ENCODE data around the gene EIF2S1. TPM values are rescaled to one million over a fixed set of nuclear protein-coding genes. Genes with fewer than 3 reads are reported as not detected.
"Not testable (repeated sequence)": the region's sequence is repeated elsewhere in the genome, so short reads cannot be mapped to it uniquely, and the experiment has no call there.

EIF2S1 gene
- total RNA-seq, 3 donors from 2014 or later (not counting 1 experiment from before 2014, with no cell fraction given): 31.6 to 37.7 (median 33.2) TPM

DNA sequence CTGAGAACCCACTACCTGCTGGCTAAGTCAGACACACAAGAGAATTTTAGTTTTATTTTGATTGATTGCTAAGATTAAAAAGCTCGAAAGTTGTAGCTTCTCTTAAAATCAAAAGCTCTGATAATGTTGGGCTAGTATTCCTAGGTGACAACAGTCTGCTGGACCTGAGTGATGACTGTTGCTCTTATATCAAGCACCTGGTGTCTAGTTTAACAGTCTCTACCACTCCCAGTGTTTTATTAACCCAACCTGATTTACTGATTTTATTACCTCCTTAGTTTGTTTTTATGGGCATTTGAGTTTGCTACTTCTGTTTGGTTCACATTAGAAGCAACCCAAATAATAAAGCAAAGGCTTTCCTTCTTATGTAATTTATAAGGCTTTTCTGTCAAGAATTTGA is 42.3 kb upstream of the EIF2S1 start:
- no peaks in the 10 kb centered on the region for H3K9me3 ChIP-seq (ENCODE audit: control insufficient read depth, insufficient read depth, low read length)
- H3K4me3 ChIP-seq (ENCODE audit: low read length): no peak overlapping the region
- peaks cover 20% of the 10 kb centered on the region for H3K36me3 ChIP-seq (ENCODE audit: control insufficient read depth, insufficient read depth, low read length)
- Mint-ChIP-seq H3K27me3 (ENCODE audit: low read depth in 2 of 2) (no peaks in the 10 kb centered on the region), H3K4me1 (no peaks in the 10 kb centered on the region), H3K36me3 (no peaks in the 10 kb centered on the region), H3K27ac (no peak overlapping the region), H3K4me3 (no peak overlapping the region), H3K9me3 (no peaks in the 10 kb centered on the region)
- no peaks in the 10 kb centered on the region for H3K4me1 ChIP-seq (ENCODE audit: control insufficient read depth, insufficient read depth, low read length)
- no peak overlapping the region for H3K27ac ChIP-seq (ENCODE audit: low read length)
- no peak for DNase-seq
- WGBS (ENCODE audit: insufficient coverage): 91% methylated on average over 1 of the region's 1 CpG
- no peaks in the 10 kb centered on the region for H3K27me3 ChIP-seq (ENCODE audit: control insufficient read depth, insufficient read depth, low read length)
- TF ChIP-seq, protein P1, sequence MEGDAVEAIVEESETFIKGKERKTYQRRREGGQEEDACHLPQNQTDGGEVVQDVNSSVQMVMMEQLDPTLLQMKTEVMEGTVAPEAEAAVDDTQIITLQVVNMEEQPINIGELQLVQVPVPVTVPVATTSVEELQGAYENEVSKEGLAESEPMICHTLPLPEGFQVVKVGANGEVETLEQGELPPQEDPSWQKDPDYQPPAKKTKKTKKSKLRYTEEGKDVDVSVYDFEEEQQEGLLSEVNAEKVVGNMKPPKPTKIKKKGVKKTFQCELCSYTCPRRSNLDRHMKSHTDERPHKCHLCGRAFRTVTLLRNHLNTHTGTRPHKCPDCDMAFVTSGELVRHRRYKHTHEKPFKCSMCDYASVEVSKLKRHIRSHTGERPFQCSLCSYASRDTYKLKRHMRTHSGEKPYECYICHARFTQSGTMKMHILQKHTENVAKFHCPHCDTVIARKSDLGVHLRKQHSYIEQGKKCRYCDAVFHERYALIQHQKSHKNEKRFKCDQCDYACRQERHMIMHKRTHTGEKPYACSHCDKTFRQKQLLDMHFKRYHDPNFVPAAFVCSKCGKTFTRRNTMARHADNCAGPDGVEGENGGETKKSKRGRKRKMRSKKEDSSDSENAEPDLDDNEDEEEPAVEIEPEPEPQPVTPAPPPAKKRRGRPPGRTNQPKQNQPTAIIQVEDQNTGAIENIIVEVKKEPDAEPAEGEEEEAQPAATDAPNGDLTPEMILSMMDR (IDR thresholded peaks at IDR 0.05): no peak
- intact Hi-C loops (cut with micrococcal nuclease): no loop called here
- ATAC-seq: no peak

- Histone ChIP-seq H3K27ac (ENCODE audit: low read length) (no peak overlapping the region), H3K4me3 (ENCODE audit: low read length) (no peak overlapping the region), H3K4me1 (ENCODE audit: control insufficient read depth, insufficient read depth, low read length) (no peaks in the 10 kb centered on the region), H3K36me3 (ENCODE audit: control insufficient read depth, insufficient read depth, low read length) (peaks cover 16% of the 10 kb centered on the region), H3K9me3 (ENCODE audit: control insufficient read depth, insufficient read depth, low read length) (no peaks in the 10 kb centered on the region), H3K27me3 (ENCODE audit: control insufficient read depth, insufficient read depth, low read length) (no peaks in the 10 kb centered on the region)
- H3K36me3 Mint-ChIP-seq: no peaks in the 10 kb centered on the region
- DNase-seq (no peak), ATAC-seq (no peak)
- H3K4me1 Mint-ChIP-seq: no peaks in the 10 kb centered on the region
- no peaks in the 10 kb centered on the region for H3K27me3 Mint-ChIP-seq (ENCODE audit: low read depth in 2 of 2)
- H3K4me3 Mint-ChIP-seq: no peak overlapping the region
- intact Hi-C loops (cut with micrococcal nuclease): no loop called here
- H3K27ac Mint-ChIP-seq: no peak overlapping the region
- no peaks in the 10 kb centered on the region for H3K9me3 Mint-ChIP-seq
- TF ChIP-seq, protein P1 (IDR thresholded peaks at IDR 0.05): no peak
Observed at GRCh38 chr14:67319142-67319541, 41.0 kb upstream of the EIF2S1 start.

- H3K27me3 Mint-ChIP-seq (ENCODE audit: low read depth in 2 of 2); H3K36me3 Mint-ChIP-seq: not testable (repeated sequence)
Observed at GRCh38 chr14:67329666-67330065, 30.5 kb upstream of the EIF2S1 start.

DNA sequence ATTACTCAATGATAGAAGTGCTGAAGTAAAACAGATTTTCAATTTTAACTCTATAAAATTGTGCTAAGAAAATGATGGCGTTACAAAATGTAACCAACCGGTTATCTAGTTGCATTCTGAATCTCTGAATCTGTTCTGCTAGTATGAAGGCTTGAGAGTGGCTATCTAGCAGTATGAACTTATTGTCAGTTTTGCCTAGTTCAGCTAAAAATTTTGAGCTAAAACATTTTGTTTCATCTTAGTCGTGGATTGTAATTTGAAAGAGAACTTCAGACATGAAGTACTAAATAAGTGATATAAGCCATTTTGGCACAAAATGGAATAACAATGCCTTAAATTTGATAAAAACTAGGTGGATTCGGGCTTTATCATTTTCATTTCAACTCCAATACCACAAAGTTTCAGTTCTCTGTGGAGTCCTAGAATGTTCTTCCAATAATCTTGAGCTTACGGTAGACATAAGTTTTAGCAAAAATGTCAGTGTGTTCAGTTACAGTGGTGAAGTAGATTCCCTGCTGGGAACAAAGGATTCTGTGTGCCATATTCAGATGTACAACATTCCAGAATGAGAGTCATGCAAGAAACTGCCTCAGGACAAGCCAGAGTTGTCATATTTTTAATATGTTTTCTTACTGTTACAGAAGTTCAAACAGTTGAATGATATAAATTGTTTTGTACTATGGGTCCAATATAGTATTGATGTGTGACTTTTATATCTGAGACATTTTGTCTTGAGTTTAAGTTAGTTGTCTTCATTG is 28.6 kb upstream of the EIF2S1 start:
- Mint-ChIP-seq H3K4me3 (no peak overlapping the region), H3K27me3 (ENCODE audit: low read depth in 2 of 2) (no peaks in the 10 kb centered on the region), H3K9me3 (no peaks in the 10 kb centered on the region), H3K36me3 (peaks cover 14% of the 10 kb centered on the region), H3K4me1 (no peaks in the 10 kb centered on the region), H3K27ac (no peak overlapping the region)
- 87% methylated on average over 4 of the region's 5 CpGs for WGBS (ENCODE audit: insufficient coverage)
- DNase-seq (no peak), ATAC-seq (no peak)
- peaks cover 40% of the 10 kb centered on the region for H3K36me3 ChIP-seq (ENCODE audit: control insufficient read depth, insufficient read depth, low read length)
- no peak overlapping the region for H3K4me3 ChIP-seq (ENCODE audit: low read length)
- no peaks in the 10 kb centered on the region for H3K4me1 ChIP-seq (ENCODE audit: control insufficient read depth, insufficient read depth, low read length)
- TF ChIP-seq, protein P1 (IDR thresholded peaks at IDR 0.05): no peak
- H3K9me3 ChIP-seq (ENCODE audit: control insufficient read depth, insufficient read depth, low read length): no peaks in the 10 kb centered on the region
- H3K27ac ChIP-seq (ENCODE audit: low read length): no peak overlapping the region
- no peaks in the 10 kb centered on the region for H3K27me3 ChIP-seq (ENCODE audit: control insufficient read depth, insufficient read depth, low read length)
- intact Hi-C loops (cut with micrococcal nuclease): no loop called here

More at GRCh38 chr14:67329666-67330065, 30.5 kb upstream of the EIF2S1 start:
- H3K9me3 ChIP-seq (ENCODE audit: control insufficient read depth, insufficient read depth, low read length); DNase-seq; ATAC-seq; H3K4me3 Mint-ChIP-seq; H3K4me1 ChIP-seq (ENCODE audit: control insufficient read depth, insufficient read depth, low read length); intact Hi-C loops (cut with micrococcal nuclease); H3K4me3 ChIP-seq (ENCODE audit: low read length); H3K27me3 ChIP-seq (ENCODE audit: control insufficient read depth, insufficient read depth, low read length); H3K9me3 Mint-ChIP-seq; H3K4me1 Mint-ChIP-seq; H3K27ac ChIP-seq (ENCODE audit: low read length); H3K27ac Mint-ChIP-seq: not testable (repeated sequence)
- 100% methylated on average over 2 of the region's 4 CpGs for WGBS (ENCODE audit: insufficient coverage)
- H3K36me3 ChIP-seq (ENCODE audit: control insufficient read depth, insufficient read depth, low read length): peaks cover 29% of the 10 kb centered on the region
